ENCODE measurements around the gene DENND11. TPM values are rescaled to one million over a fixed set of nuclear protein-coding genes. Genes with fewer than 3 reads are reported as not detected.
A peak's percentile ranks its signal among the peaks of the same experiment; 100 is the strongest.

DENND11 gene
- total RNA-seq = 10 to 100 TPM; 28.9 to 57.0 (median 47.6) TPM
- total RNA-seq (2013) = 62.7 TPM

- H3K36me3 Mint-ChIP-seq = no peaks in the 10 kb centered on the region
- Histone ChIP-seq H3K36me3 (ENCODE audit: control insufficient read depth, insufficient read depth, low read length) (no peaks in the 10 kb centered on the region), H3K27ac (ENCODE audit: low read length) (peak within 1 kb of the TSS; percentile 78), H3K4me3 (ENCODE audit: low read length) (peak within 1 kb of the TSS; percentile 50), H3K9me3 (ENCODE audit: control insufficient read depth, insufficient read depth, low read length) (no peaks in the 10 kb centered on the region), H3K4me1 (ENCODE audit: control insufficient read depth, insufficient read depth, low read length) (peaks cover 27% of the 10 kb centered on the region), H3K27me3 (ENCODE audit: control insufficient read depth, insufficient read depth, low read length) (no peaks in the 10 kb centered on the region)
- H3K27me3 Mint-ChIP-seq (ENCODE audit: low read depth in 2 of 2) = peaks cover 0 to 5% of the 10 kb centered on the region in 2 donors
- WGBS (ENCODE audit: insufficient coverage) = under 1% methylated on average over 62 of the region's 62 CpGs
- peaks cover 33 to 39% of the 10 kb centered on the region in 2 donors for H3K4me1 Mint-ChIP-seq
- no peak for TF ChIP-seq CTCF (IDR thresholded peaks at IDR 0.05)
- H3K4me3 Mint-ChIP-seq = peak within 1 kb of the TSS; percentile 90
- DNase-seq (peak; percentile 67 to 82), ATAC-seq (peak; percentile 68 to 80 (median 76))
- H3K27ac Mint-ChIP-seq = peak within 1 kb of the TSS; percentile 89 to 91
- intact Hi-C loops (cut with micrococcal nuclease) = no loop called here
- H3K9me3 Mint-ChIP-seq = no peaks in the 10 kb centered on the region
Measured at GRCh38 chr7:141702047-141702567, at the start of gene DENND11. Gene DENND11, minus strand, starts transcription at chr7:141702166. Its CDS starts 13 bp downstream, at chr7:141702153.

GRCh38 chr7:141748396-141748795 lies 46.4 kb upstream of the DENND11 start:
- 94% methylated on average over 2 of the region's 2 CpGs for WGBS (ENCODE audit: insufficient coverage)
- TF ChIP-seq CTCF (IDR thresholded peaks at IDR 0.05) = no peak
- Histone ChIP-seq H3K9me3 (ENCODE audit: control insufficient read depth, insufficient read depth, low read length) (peaks cover 20% of the 10 kb centered on the region), H3K4me3 (ENCODE audit: low read length) (no peak overlapping the region), H3K27me3 (ENCODE audit: control insufficient read depth, insufficient read depth, low read length) (no peaks in the 10 kb centered on the region), H3K36me3 (ENCODE audit: control insufficient read depth, insufficient read depth, low read length) (peaks cover 88% of the 10 kb centered on the region), H3K27ac (ENCODE audit: low read length) (no peak overlapping the region), H3K4me1 (ENCODE audit: control insufficient read depth, insufficient read depth, low read length) (no peaks in the 10 kb centered on the region)
- peaks cover 46% of the 10 kb centered on the region for H3K36me3 Mint-ChIP-seq
- DNase-seq = no peak
- no peak for ATAC-seq
- no peak overlapping the region for H3K4me3 Mint-ChIP-seq
- intact Hi-C loops (cut with micrococcal nuclease) = no loop called here
- no peaks in the 10 kb centered on the region for H3K4me1 Mint-ChIP-seq
- peaks cover 2 to 10% of the 10 kb centered on the region in 2 donors for H3K9me3 Mint-ChIP-seq
- H3K27me3 Mint-ChIP-seq (ENCODE audit: low read depth in 2 of 2) = no peaks in the 10 kb centered on the region
- H3K27ac Mint-ChIP-seq = no peak overlapping the region

DNA sequence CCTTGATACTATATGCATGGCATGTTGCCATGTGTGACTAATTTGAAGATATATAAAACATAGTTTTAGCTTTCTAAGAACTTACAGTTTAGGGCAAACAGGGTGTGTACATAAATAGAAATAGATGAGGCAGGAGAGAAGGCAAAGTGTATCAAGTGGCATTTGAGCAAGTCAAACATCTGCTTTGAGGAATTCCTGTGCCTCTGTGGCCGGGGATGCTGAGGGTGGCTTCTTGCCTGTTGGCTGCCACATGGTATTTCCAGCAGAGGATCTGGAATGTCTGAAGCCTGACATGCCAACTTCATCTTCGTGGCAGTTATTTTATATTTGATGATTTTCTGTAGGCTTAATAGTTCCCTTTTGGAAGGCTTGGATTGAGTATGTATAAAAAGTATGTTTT lies 42.2 kb upstream of the DENND11 start:
- no peak for TF ChIP-seq CTCF (IDR thresholded peaks at IDR 0.05)
- ATAC-seq = no peak
- Mint-ChIP-seq H3K27ac (peak overlapping the region in 1 of 2 donors; percentile 17), H3K4me1 (peaks cover 23 to 24% of the 10 kb centered on the region in 2 donors), H3K9me3 (no peaks in the 10 kb centered on the region), H3K36me3 (peaks cover 27% of the 10 kb centered on the region), H3K4me3 (no peak overlapping the region), H3K27me3 (ENCODE audit: low read depth in 2 of 2) (no peaks in the 10 kb centered on the region)
- Histone ChIP-seq H3K4me3 (ENCODE audit: low read length) (no peak overlapping the region), H3K4me1 (ENCODE audit: control insufficient read depth, insufficient read depth, low read length) (no peaks in the 10 kb centered on the region), H3K9me3 (ENCODE audit: control insufficient read depth, insufficient read depth, low read length) (no peaks in the 10 kb centered on the region), H3K27ac (ENCODE audit: low read length) (no peak overlapping the region), H3K27me3 (ENCODE audit: control insufficient read depth, insufficient read depth, low read length) (no peaks in the 10 kb centered on the region), H3K36me3 (ENCODE audit: control insufficient read depth, insufficient read depth, low read length) (peaks cover 77% of the 10 kb centered on the region)
- 95% methylated on average over 2 of the region's 2 CpGs for WGBS (ENCODE audit: insufficient coverage)
- intact Hi-C loops (cut with micrococcal nuclease) = no loop called here
- no peak for DNase-seq

- intact Hi-C loops (cut with micrococcal nuclease) = no loop called here
- peaks cover 63% of the 10 kb centered on the region for H3K36me3 ChIP-seq (ENCODE audit: control insufficient read depth, insufficient read depth, low read length)
- no peak overlapping the region for H3K4me3 ChIP-seq (ENCODE audit: low read length)
- Mint-ChIP-seq H3K9me3 (no peaks in the 10 kb centered on the region), H3K36me3 (peaks cover 27% of the 10 kb centered on the region), H3K27me3 (ENCODE audit: low read depth in 2 of 2) (no peaks in the 10 kb centered on the region), H3K27ac (peak overlapping the region in 1 of 2 donors; percentile 45), H3K4me3 (no peak overlapping the region), H3K4me1 (peaks cover 39 to 41% of the 10 kb centered on the region in 2 donors)
- ATAC-seq = no peak
- no peak for DNase-seq
- H3K27ac ChIP-seq (ENCODE audit: low read length) = no peak overlapping the region
- WGBS (ENCODE audit: insufficient coverage) = no CpG with 5 or more reads among the region's 1 CpG
- H3K4me1 ChIP-seq (ENCODE audit: control insufficient read depth, insufficient read depth, low read length) = peaks cover 4% of the 10 kb centered on the region
- no peaks in the 10 kb centered on the region for H3K9me3 ChIP-seq (ENCODE audit: control insufficient read depth, insufficient read depth, low read length)
- H3K27me3 ChIP-seq (ENCODE audit: control insufficient read depth, insufficient read depth, low read length) = no peaks in the 10 kb centered on the region
- TF ChIP-seq CTCF (IDR thresholded peaks at IDR 0.05) = no peak
Measured at GRCh38 chr7:141742229-141742628, 40.3 kb upstream of the DENND11 start.

All from natural killer cell (primary cell).